ENCODE results near the gene WWOX. TPM values are rescaled to one million over a fixed set of nuclear protein-coding genes. Genes with fewer than 3 reads are reported as not detected.
A peak's percentile ranks its signal among the peaks of the same experiment; 100 is the strongest.

Gene WWOX
- total RNA-seq, 1 donor from 2014 or later, result 12.6 TPM

- no peak for DNase-seq (ENCODE audit: low read depth)
- no peaks in the 10 kb centered on the region for H3K36me3 ChIP-seq (ENCODE audit: control insufficient read depth, insufficient read depth, low read length)
- no peak for FAIRE-seq
- no peaks in the 10 kb centered on the region for H3K27me3 ChIP-seq (ENCODE audit: control insufficient read depth, insufficient read depth, low read length)
- no peak overlapping the region for H3K4me3 ChIP-seq (ENCODE audit: low read depth, low read length)
- no peak for TF ChIP-seq CTCF (IDR thresholded peaks at IDR 0.05; ENCODE audit: insufficient read depth, low read length, severe bottlenecking)
Measured at GRCh38 chr16:78458588-78458987, 359.1 kb downstream of the WWOX start.

DNA sequence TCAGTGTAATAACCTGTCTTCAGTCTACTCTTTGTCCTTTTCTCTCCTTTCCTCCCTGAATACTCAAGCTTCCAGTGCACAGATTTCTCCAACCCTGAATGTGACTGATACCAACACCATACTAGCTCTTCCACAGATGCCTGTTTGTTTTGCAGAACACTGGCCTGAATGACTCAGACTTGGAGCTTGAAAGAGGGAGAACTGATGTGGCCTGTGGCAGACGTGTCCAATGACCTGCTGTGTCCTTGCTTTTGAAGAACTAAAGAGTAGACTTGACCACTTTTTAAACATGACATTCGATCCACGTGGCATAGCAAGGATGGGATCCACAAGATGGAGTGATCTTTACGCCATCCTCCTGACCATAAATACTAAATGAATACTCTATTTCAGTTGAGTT, 361.0 kb downstream of the WWOX start:
- peak; percentile 27 for DNase-seq (ENCODE audit: low read depth)
- H3K27me3 ChIP-seq (ENCODE audit: control insufficient read depth, insufficient read depth, low read length), result no peaks in the 10 kb centered on the region
- H3K4me3 ChIP-seq (ENCODE audit: low read depth, low read length), result no peak overlapping the region
- peak; percentile 75 for FAIRE-seq
- H3K36me3 ChIP-seq (ENCODE audit: control insufficient read depth, insufficient read depth, low read length), result no peaks in the 10 kb centered on the region
- TF ChIP-seq CTCF (IDR thresholded peaks at IDR 0.05; ENCODE audit: insufficient read depth, low read length, severe bottlenecking), result no peak

DNA sequence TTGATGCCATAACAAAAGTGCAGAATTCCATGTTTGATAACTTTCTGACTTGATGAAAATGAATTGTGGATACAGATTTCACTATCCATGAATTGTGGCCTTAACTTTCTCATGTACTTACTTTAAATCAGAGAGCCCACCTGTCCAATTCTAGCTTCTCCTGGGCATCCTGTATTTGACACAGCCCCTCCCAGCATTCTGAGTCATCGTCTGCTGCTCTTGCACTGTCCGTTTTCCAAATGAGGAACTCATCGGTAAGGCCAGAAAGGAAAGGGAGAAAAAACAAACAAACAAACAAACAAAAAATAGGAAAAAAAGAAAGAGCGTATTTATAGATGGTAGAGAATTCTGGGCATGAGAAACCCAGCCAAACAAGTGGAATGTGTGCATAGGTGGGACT, 361.6 kb downstream of the WWOX start:
- Histone ChIP-seq H3K27me3 (ENCODE audit: control insufficient read depth, insufficient read depth, low read length) (no peaks in the 10 kb centered on the region), H3K36me3 (ENCODE audit: control insufficient read depth, insufficient read depth, low read length) (no peaks in the 10 kb centered on the region), H3K4me3 (ENCODE audit: low read depth, low read length) (no peak overlapping the region)
- DNase-seq (ENCODE audit: low read depth) (peak; percentile 35), FAIRE-seq (no peak)
- TF ChIP-seq CTCF (IDR thresholded peaks at IDR 0.05; ENCODE audit: insufficient read depth, low read length, severe bottlenecking), result no peak

- no peak for TF ChIP-seq CTCF (IDR thresholded peaks at IDR 0.05; ENCODE audit: insufficient read depth, low read length, severe bottlenecking)
- DNase-seq (ENCODE audit: low read depth) (peak; percentile 14), FAIRE-seq (no peak)
- Histone ChIP-seq H3K4me3 (ENCODE audit: low read depth, low read length) (no peak overlapping the region), H3K27me3 (ENCODE audit: control insufficient read depth, insufficient read depth, low read length) (no peaks in the 10 kb centered on the region), H3K36me3 (ENCODE audit: control insufficient read depth, insufficient read depth, low read length) (no peaks in the 10 kb centered on the region)
Measured at GRCh38 chr16:78461496-78462287, 362.2 kb downstream of the WWOX start.

DNA sequence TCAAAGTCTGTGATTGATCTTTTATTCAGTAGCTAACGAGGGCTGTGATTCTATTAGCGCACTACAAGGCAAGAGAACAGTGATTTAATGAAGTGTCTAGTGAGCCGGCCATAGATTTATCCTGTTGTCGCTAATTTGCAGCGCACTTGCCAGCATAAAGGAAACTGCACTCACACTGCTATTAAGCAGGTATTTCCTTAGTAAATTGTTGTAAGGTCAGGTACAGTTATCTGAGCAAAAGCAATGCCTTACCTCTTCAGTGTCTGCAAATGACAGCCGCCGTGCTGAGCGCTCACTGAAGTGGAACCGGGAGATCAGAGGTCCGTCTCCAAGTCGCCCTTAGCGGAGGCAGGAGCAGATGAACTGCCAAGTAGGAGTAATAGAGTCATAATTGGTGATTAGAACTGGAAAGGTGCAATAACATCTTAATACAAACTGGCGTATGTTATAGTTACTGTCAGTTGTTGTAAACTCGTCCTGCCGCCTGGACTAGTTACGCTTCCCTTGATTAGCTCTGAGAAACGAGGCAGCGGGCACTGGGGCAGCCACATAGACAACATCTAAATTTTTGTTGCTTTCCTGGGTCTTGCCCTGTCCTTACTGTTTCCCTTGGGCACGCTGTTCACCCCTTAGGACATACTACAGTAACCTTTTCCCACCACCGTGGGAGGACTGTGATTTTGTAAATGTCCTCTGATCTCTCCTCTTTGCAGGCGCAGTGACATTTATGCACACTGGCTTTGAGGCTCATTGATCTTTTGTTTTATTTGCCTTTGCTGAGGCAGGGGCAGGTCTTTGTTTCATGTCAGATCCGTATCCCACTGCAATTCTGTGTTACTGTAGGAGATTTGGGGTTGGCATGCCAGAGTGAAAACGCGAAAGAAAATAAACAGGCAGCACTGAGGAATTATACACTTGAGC, 363.1 kb downstream of the WWOX start:
- TF ChIP-seq CTCF (IDR thresholded peaks at IDR 0.05; ENCODE audit: insufficient read depth, low read length, severe bottlenecking), result no peak
- DNase-seq (ENCODE audit: low read depth), result no peak
- no peak overlapping the region for H3K4me3 ChIP-seq (ENCODE audit: low read depth, low read length)
- no peak for FAIRE-seq
- no peaks in the 10 kb centered on the region for H3K36me3 ChIP-seq (ENCODE audit: control insufficient read depth, insufficient read depth, low read length)
- H3K27me3 ChIP-seq (ENCODE audit: control insufficient read depth, insufficient read depth, low read length), result no peaks in the 10 kb centered on the region

Measured in bronchial epithelial cell (primary cell).